Suprapubic skin (tissue), 3 donors: ENCODE results near the gene SIVA1.

Experiments
- EP300 ChIP-seq: sonication (generic); formaldehyde crosslinking; IDR thresholded peaks from one replicate; pipeline ENCODE4 v1.6.1; 2017; ENCODE audit warnings: antibody characterized with exemption
- POLR2A ChIP-seq, 2 donors: fragments of 450-650 bp; IDR thresholded peaks; one replicate each; pipeline ENCODE4 v1.6.1; 2017; ENCODE audit warnings: antibody characterized with exemption in 2 of 2, mild to moderate bottlenecking in 2 of 2, moderate library complexity in 2 of 2
- TF ChIP-seq, protein P1 (sequence below), 2 donors: fragments of 200-600 bp in 1 of 2; fragments of 450-650 bp in 1 of 2; sonication (generic) in 1 of 2; IDR thresholded peaks; one replicate each; pipeline ENCODE4 v1.5.1; 2016 to 2019; ENCODE audit warnings: antibody characterized with exemption in 2 of 2, mild to moderate bottlenecking in 1 of 2, moderate library complexity in 1 of 2

GRCh38 chr14:104784218-104784568 lies 31.2 kb downstream of the SIVA1 start:
- TF ChIP-seq, protein P1, sequence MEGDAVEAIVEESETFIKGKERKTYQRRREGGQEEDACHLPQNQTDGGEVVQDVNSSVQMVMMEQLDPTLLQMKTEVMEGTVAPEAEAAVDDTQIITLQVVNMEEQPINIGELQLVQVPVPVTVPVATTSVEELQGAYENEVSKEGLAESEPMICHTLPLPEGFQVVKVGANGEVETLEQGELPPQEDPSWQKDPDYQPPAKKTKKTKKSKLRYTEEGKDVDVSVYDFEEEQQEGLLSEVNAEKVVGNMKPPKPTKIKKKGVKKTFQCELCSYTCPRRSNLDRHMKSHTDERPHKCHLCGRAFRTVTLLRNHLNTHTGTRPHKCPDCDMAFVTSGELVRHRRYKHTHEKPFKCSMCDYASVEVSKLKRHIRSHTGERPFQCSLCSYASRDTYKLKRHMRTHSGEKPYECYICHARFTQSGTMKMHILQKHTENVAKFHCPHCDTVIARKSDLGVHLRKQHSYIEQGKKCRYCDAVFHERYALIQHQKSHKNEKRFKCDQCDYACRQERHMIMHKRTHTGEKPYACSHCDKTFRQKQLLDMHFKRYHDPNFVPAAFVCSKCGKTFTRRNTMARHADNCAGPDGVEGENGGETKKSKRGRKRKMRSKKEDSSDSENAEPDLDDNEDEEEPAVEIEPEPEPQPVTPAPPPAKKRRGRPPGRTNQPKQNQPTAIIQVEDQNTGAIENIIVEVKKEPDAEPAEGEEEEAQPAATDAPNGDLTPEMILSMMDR (IDR thresholded peaks at IDR 0.05) = no peak
- TF ChIP-seq POLR2A (IDR thresholded peaks at IDR 0.05) (no peak), EP300 (no peak)
